NCI-H460 (cell line): ENCODE measurements around the gene CABLES1. TPM values are rescaled to one million over a fixed set of nuclear protein-coding genes. Genes with fewer than 3 reads are reported as not detected.

ENCODE experiments used
- DNase-seq: peaks from one replicate; pipeline ENCODE4 v3.0.0-alpha.2; 2016; ENCODE audit warnings: low read depth; ENCODE audit errors: extremely low read depth
- total RNA-seq: library from RNA; depleted of rRNA; stranded (reverse); fragments of >200 nt; shearing (Covaris generic); gene quantifications from 2 replicates; pipeline ENCODE4 v1.2.3, GENCODE V29; 2014

CABLES1 gene
- total RNA-seq, 1 experiment from 2014 or later = 3.2 TPM

GRCh38 chr18:23211146-23211545, 75.9 kb downstream of the CABLES1 start:
- DNase-seq = no peak

- DNase-seq = no peak
These were observed 76.9 kb downstream of the CABLES1 start for GRCh38 chr18:23212161-23212560.

- DNase-seq = no peak
These were observed 77.9 kb downstream of the CABLES1 start for GRCh38 chr18:23213200-23213599.

GRCh38 chr18:23217781-23218180, 82.5 kb downstream of the CABLES1 start:
- no peak for DNase-seq

GRCh38 chr18:23220355-23220754, 85.1 kb downstream of the CABLES1 start:
- DNase-seq = no peak

GRCh38 chr18:23223641-23224040, 88.4 kb downstream of the CABLES1 start:
- no peak for DNase-seq

GRCh38 chr18:23225503-23225902, 90.2 kb downstream of the CABLES1 start:
- DNase-seq = no peak

GRCh38 chr18:23226391-23226790, 91.1 kb downstream of the CABLES1 start:
- DNase-seq = no peak

- DNase-seq = no peak
These were observed 91.8 kb downstream of the CABLES1 start for GRCh38 chr18:23226930-23227725.

GRCh38 chr18:23227726-23228070, 92.4 kb downstream of the CABLES1 start:
- DNase-seq = no peak

- no peak for DNase-seq
These were observed 93.1 kb downstream of the CABLES1 start for GRCh38 chr18:23228102-23229061.

- no peak for DNase-seq
These were observed 94.2 kb downstream of the CABLES1 start for GRCh38 chr18:23229472-23229871.

- no peak for DNase-seq
These were observed 95.4 kb downstream of the CABLES1 start for GRCh38 chr18:23230686-23231085.

- DNase-seq = no peak
These were observed 96.2 kb downstream of the CABLES1 start for GRCh38 chr18:23231340-23232021.

- no peak for DNase-seq
These were observed 97.0 kb downstream of the CABLES1 start for GRCh38 chr18:23232331-23232730.

GRCh38 chr18:23234619-23235018, 99.3 kb downstream of the CABLES1 start:
- no peak for DNase-seq

GRCh38 chr18:23235336-23235735, 100.1 kb downstream of the CABLES1 start:
- DNase-seq = no peak

- DNase-seq = no peak
These were observed 100.6 kb downstream of the CABLES1 start for GRCh38 chr18:23235860-23236259.

GRCh38 chr18:23236876-23237468, 101.7 kb downstream of the CABLES1 start:
- DNase-seq = no peak

GRCh38 chr18:23237524-23238151, 102.4 kb downstream of the CABLES1 start:
- no peak for DNase-seq
